Lung (tissue), 12 donors: ENCODE measurements around the gene GRID2. TPM values are rescaled to one million over a fixed set of nuclear protein-coding genes. Genes with fewer than 3 reads are reported as not detected.

ENCODE experiments used
- ATAC-seq: fragments of 200-7000 bp; cut with Tn5 transposase; one replicate; pipeline ENCODE4 v1.9.1; 2020; ENCODE audit warnings: moderate number of reproducible peaks; ENCODE audit not compliant: insufficient read depth, low FRiP score
- DNase-seq, 3 donors: peaks; one replicate each; pipeline ENCODE4 v3.0.0-alpha.2; 2013 to 2017
- H3K27ac ChIP-seq, 2 donors: one replicate each; pipeline ENCODE4 v1.5.1; 2013; ENCODE audit warnings: mild to moderate bottlenecking in 2 of 2, moderate library complexity in 2 of 2, control low read depth in 1 of 2, inconsistent platforms in 1 of 2, low read depth in 1 of 2, low read length in 1 of 2
- H3K27me3 ChIP-seq, 3 donors: one replicate each; pipeline ENCODE4 v1.5.1; 2013; ENCODE audit warnings: low read length in 2 of 3; ENCODE audit not compliant: control insufficient read depth in 3 of 3, insufficient read depth in 3 of 3
- H3K36me3 ChIP-seq, 4 donors: one replicate each; pipeline ENCODE4 v1.5.1; 2013; ENCODE audit warnings: low read length in 4 of 4, mild to moderate bottlenecking in 1 of 4, moderate library complexity in 1 of 4; ENCODE audit not compliant: control insufficient read depth in 4 of 4, insufficient read depth in 4 of 4
- H3K4me1 ChIP-seq, 5 donors: one replicate each; pipeline ENCODE4 v1.5.1; 2013; ENCODE audit warnings: low read length in 5 of 5, mild to moderate bottlenecking in 2 of 5, moderate library complexity in 1 of 5; ENCODE audit not compliant: control insufficient read depth in 5 of 5, insufficient read depth in 5 of 5
- H3K4me3 ChIP-seq: one replicate; pipeline ENCODE4 v1.5.1; 2013; ENCODE audit warnings: mild to moderate bottlenecking, control low read depth, moderate library complexity
- H3K9ac ChIP-seq, 2 donors: one replicate each; pipeline ENCODE4 v1.5.1; 2013; ENCODE audit warnings: low read length in 2 of 2, control low read depth in 1 of 2; ENCODE audit not compliant: insufficient read depth in 1 of 2
- H3K9me3 ChIP-seq, 4 donors: one replicate each; pipeline ENCODE4 v1.5.1; 2013; ENCODE audit warnings: low read length in 3 of 4, mild to moderate bottlenecking in 1 of 4, moderate library complexity in 1 of 4; ENCODE audit not compliant: control insufficient read depth in 4 of 4, insufficient read depth in 3 of 4
- CTCF ChIP-seq: IDR thresholded peaks from 2 replicates; pipeline ENCODE4 v1.5.1; 2012; ENCODE audit warnings: mild to moderate bottlenecking; ENCODE audit errors: control extremely low read depth, extremely low read depth
- WGBS, 2 donors: extraction: QIAGEN DNeasy Blood & Tissue Kit; methylation state at CpG; one replicate each; pipeline ENCODE4 v1.1.7; 2013; 5-methylcytosine and 5-hydroxymethylcytosine counted together
- polyA plus RNA-seq, 2 donors: library from polyadenylated mRNA; stranded (reverse); fragments of 200-250 nt; gene quantifications; one replicate each; pipeline ENCODE4 v1.2.1, GENCODE V29; 2013
- total RNA-seq, 2 donors: library from RNA; depleted of rRNA in 1 of 2; stranded (reverse); fragments of >200 nt in 1 of 2; gene quantifications; one replicate each; pipeline ENCODE4 v1.2.1, GENCODE V29; 2014 to 2021
- donor health status: control.
- donor health status: control.
- donor health status: Bipolar disorder and iron deficiency.
- donor health status: healthy.
- donor health status: DM: yes; HTN: yes; CAD: no.

GRID2 gene
- total and polyA plus RNA-seq, 4 donors, result 0.09 to 1.3 TPM; not detected in 2

DNA sequence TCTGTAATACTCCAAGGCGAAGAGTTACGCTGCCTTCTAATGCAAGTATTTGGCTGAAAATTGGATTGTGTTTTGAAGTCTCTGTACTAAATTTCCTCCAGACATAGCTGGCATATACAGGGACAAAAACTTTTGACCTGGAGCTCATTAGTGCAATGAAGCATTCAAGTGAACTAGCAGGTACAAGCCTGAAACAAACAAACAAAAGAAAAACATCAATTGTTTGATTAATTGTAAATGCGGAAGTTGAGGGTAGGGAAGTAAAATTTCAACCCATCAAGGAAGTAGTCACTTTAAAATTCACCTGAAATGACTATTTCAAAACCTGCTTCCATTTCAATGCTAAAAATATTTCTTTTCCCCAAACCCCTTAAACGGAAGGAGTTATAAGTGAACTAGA is 1008.5 kb downstream of the GRID2 start:
- no peaks in the 10 kb centered on the region for H3K9me3 ChIP-seq
- DNase-seq (no peak), ATAC-seq (no peak)
- H3K9ac ChIP-seq, result no peak overlapping the region
- 66 to 70% methylated on average over 4 of the region's 4 CpGs for WGBS, 2 donors
- H3K4me1 ChIP-seq, result no peaks in the 10 kb centered on the region
- no peak overlapping the region for H3K27ac ChIP-seq
- no peak overlapping the region for H3K4me3 ChIP-seq
- no peaks in the 10 kb centered on the region for H3K27me3 ChIP-seq
- no peak for TF ChIP-seq CTCF
- H3K36me3 ChIP-seq, result no peaks in the 10 kb centered on the region

GRCh38 chr4:93313197-93313596 is 1009.4 kb downstream of the GRID2 start:
- H3K4me3 ChIP-seq, result no peak overlapping the region
- H3K9me3 ChIP-seq, result no peaks in the 10 kb centered on the region
- H3K9ac ChIP-seq, result no peak overlapping the region
- no peak overlapping the region for H3K27ac ChIP-seq
- DNase-seq, result no peak
- TF ChIP-seq CTCF, result no peak
- no peaks in the 10 kb centered on the region for H3K27me3 ChIP-seq
- no peaks in the 10 kb centered on the region for H3K36me3 ChIP-seq
- no peak for ATAC-seq
- no peaks in the 10 kb centered on the region for H3K4me1 ChIP-seq

- H3K4me1 ChIP-seq, result no peaks in the 10 kb centered on the region
- no peak overlapping the region for H3K27ac ChIP-seq
- no peak overlapping the region for H3K4me3 ChIP-seq
- WGBS, 2 donors, result 83 to 92% methylated on average over 4 of the region's 4 CpGs
- no peak overlapping the region for H3K9ac ChIP-seq
- no peak for TF ChIP-seq CTCF
- no peaks in the 10 kb centered on the region for H3K27me3 ChIP-seq
- no peak for DNase-seq
- H3K36me3 ChIP-seq, result no peaks in the 10 kb centered on the region
- no peaks in the 10 kb centered on the region for H3K9me3 ChIP-seq
- ATAC-seq, result no peak
Measured at GRCh38 chr4:93317057-93317456, 1013.3 kb downstream of the GRID2 start.

- DNase-seq (no peak), ATAC-seq (no peak)
- no peak for TF ChIP-seq CTCF
- Histone ChIP-seq H3K27ac (no peak overlapping the region), H3K9ac (no peak overlapping the region), H3K36me3 (no peaks in the 10 kb centered on the region), H3K27me3 (no peaks in the 10 kb centered on the region), H3K4me3 (no peak overlapping the region), H3K4me1 (no peaks in the 10 kb centered on the region), H3K9me3 (no peaks in the 10 kb centered on the region)
- 77 to 92% methylated on average over 1 of the region's 1 CpG for WGBS, 2 donors
Measured at GRCh38 chr4:93317561-93317960, 1013.8 kb downstream of the GRID2 start.
